B cell (primary cell): ENCODE results near the gene DISP2. TPM values are rescaled to one million over a fixed set of nuclear protein-coding genes. Genes with fewer than 3 reads are reported as not detected.

Experiments used
- ATAC-seq: fragments of 200-7000 bp; cut with Tn5 transposase; one replicate; pipeline ENCODE4 v1.10.0; 2021; ENCODE audit warnings: low read depth, mild to moderate bottlenecking, moderate number of reproducible peaks, moderate library complexity
- CTCF ChIA-PET: fragments of 350-600 bp; sonication (Branson Sonifier 250); formaldehyde crosslinking; loops from one replicate; lab custom pipeline; 2021; ENCODE audit warnings: antibody characterized with exemption, inconsistent platforms; lab: Charles Lee
- POLR2A ChIA-PET: fragments of 350-600 bp; sonication (Branson Sonifier 250); formaldehyde crosslinking; loops from one replicate; lab custom pipeline; 2021; ENCODE audit warnings: antibody characterized with exemption; lab: Charles Lee
- DNase-seq: peaks from one replicate; pipeline ENCODE4 v3.0.0; 2013
- H2AFZ ChIP-seq: 2 replicates; pipeline ENCODE4 v1.6.1; 2012; ENCODE audit warnings: mild to moderate bottlenecking, low read depth, low read length; ENCODE audit not compliant: insufficient read depth, poor library complexity, severe bottlenecking
- H3K27ac ChIP-seq, 2 donors: 1 replicate in 1 of 2; 2 replicates in 1 of 2; pipeline ENCODE4 v1.5.1; 2012 to 2013; ENCODE audit warnings: low read length in 2 of 2, mild to moderate bottlenecking in 2 of 2, moderate library complexity in 1 of 2
- H3K27me3 ChIP-seq, 4 experiments: fragments of 200-600 bp in 1 of 4; sonication (generic) in 1 of 4; replicated peaks in 1 of 4; 1 replicate in 2 of 4; 2 replicates in 2 of 4; pipeline versions ENCODE4 v1.6.1 to v1.7.0; 2013 to 2016; ENCODE audit warnings: low read length in 3 of 4, mild to moderate bottlenecking in 2 of 4, mixed read lengths in 1 of 4, moderate library complexity in 1 of 4; ENCODE audit not compliant: insufficient read depth in 4 of 4, control insufficient read depth in 3 of 4; ENCODE audit errors: control extremely low read depth in 1 of 4
- H3K36me3 ChIP-seq, 2 experiments: replicated peaks in 1 of 2; 1 replicate in 1 of 2; 2 replicates in 1 of 2; pipeline versions ENCODE4 v1.6.1 to v1.7.1; 2013; ENCODE audit warnings: low read length in 1 of 2; ENCODE audit not compliant: insufficient read depth in 2 of 2, control insufficient read depth in 1 of 2; ENCODE audit errors: control extremely low read depth in 1 of 2, extremely low read depth in 1 of 2
- H3K4me1 ChIP-seq, 2 donors: fragments of 200-600 bp in 1 of 2; sonication (generic) in 1 of 2; 1 replicate in 1 of 2; 2 replicates in 1 of 2; pipeline versions ENCODE4 v1.5.1 to v1.6.1; 2013 to 2017; ENCODE audit warnings: low read length in 2 of 2; ENCODE audit not compliant: control insufficient read depth in 2 of 2, insufficient read depth in 2 of 2
- H3K4me2 ChIP-seq: replicated peaks from 2 replicates; pipeline ENCODE3; 2012; ENCODE audit warnings: mild to moderate bottlenecking, low read depth, low read length; ENCODE audit not compliant: poor library complexity, severe bottlenecking
- H3K4me3 ChIP-seq, 5 experiments: fragments of 200-600 bp in 1 of 5; sonication (generic) in 1 of 5; 1 replicate in 3 of 5; 2 replicates in 2 of 5; pipeline versions ENCODE4 v1.5.1 to v1.7.0; 2011 to 2016; ENCODE audit warnings: low read length in 4 of 5, mild to moderate bottlenecking in 4 of 5, low read depth in 2 of 5, control low read depth in 1 of 5, moderate library complexity in 1 of 5; ENCODE audit not compliant: insufficient read depth in 1 of 5; ENCODE audit errors: control extremely low read depth in 1 of 5, extremely low read depth in 1 of 5
- H3K79me2 ChIP-seq: fragments of 200-600 bp; sonication (generic); one replicate; pipeline ENCODE4 v1.6.0; 2016; ENCODE audit warnings: low read length; ENCODE audit not compliant: control insufficient read depth, insufficient read depth
- H3K9ac ChIP-seq: fragments of 200-600 bp; sonication (generic); 2 replicates; pipeline ENCODE4 v1.6.1; 2017; ENCODE audit warnings: mild to moderate bottlenecking, low read length, moderate library complexity
- H3K9me3 ChIP-seq, 3 donors: one replicate each; pipeline versions ENCODE4 v1.6.1 to v1.7.1; 2013; ENCODE audit warnings: low read length in 2 of 3; ENCODE audit not compliant: control insufficient read depth in 2 of 3, insufficient read depth in 1 of 3; ENCODE audit errors: control extremely low read depth in 1 of 3
- H4K20me1 ChIP-seq: 2 replicates; pipeline ENCODE4 v1.6.0; 2012; ENCODE audit warnings: mild to moderate bottlenecking, low read length; ENCODE audit not compliant: insufficient read depth, control insufficient read depth, poor library complexity, severe bottlenecking
- H3K27ac Mint-ChIP-seq: one replicate; pipeline ENCODE4 v1.8.0; 2021; ENCODE audit warnings: mixed read lengths
- H3K27me3 Mint-ChIP-seq: one replicate; pipeline ENCODE4 v1.8.0; 2021; ENCODE audit warnings: mixed read lengths
- H3K4me1 Mint-ChIP-seq: one replicate; pipeline ENCODE4 v1.8.0; 2021; ENCODE audit warnings: mixed read lengths
- H3K4me3 Mint-ChIP-seq: one replicate; pipeline ENCODE4 v1.8.0; 2021; ENCODE audit warnings: mixed read lengths
- H3K9me3 Mint-ChIP-seq: one replicate; pipeline ENCODE4 v1.8.0; 2022; ENCODE audit warnings: mixed read lengths; ENCODE audit not compliant: insufficient read depth
- EZH2 ChIP-seq: IDR thresholded peaks from 2 replicates; pipeline ENCODE4 v1.6.1; 2012; ENCODE audit warnings: borderline replicate concordance, low read depth, mild to moderate bottlenecking, moderate library complexity, low read length; ENCODE audit not compliant: insufficient read depth, poor library complexity, severe bottlenecking
- whole genome bisulfite sequencing: methylation state at CpG from one replicate; pipeline ENCODE4 v1.1.5; 2013; ENCODE audit warnings: missing lambda C conversion rate; ENCODE audit not compliant: insufficient coverage; 5-methylcytosine and 5-hydroxymethylcytosine counted together
- intact Hi-C: fragments of 100-400 bp; cut with micrococcal nuclease; formaldehyde crosslinking; loops from one replicate; pipeline ENCODE4 v1.10.0; 2022
- polyA plus RNA-seq: library from polyadenylated mRNA; depleted of rRNA; stranded (reverse); fragments of >200 nt; gene quantifications from 2 replicates; pipeline ENCODE4 v1.2.3, GENCODE V29; 2012
- total RNA-seq, 2 donors: library from RNA; stranded (reverse); fragments of 120-200 nt in 1 of 2; gene quantifications; 1 replicate in 1 of 2; 2 replicates in 1 of 2; pipeline versions ENCODE4 v1.2.3 to v1.2.4, GENCODE V29; 2013 to 2022
- TF ChIP-seq, protein P1 (sequence below): fragments of 200-600 bp; IDR thresholded peaks from one replicate; pipeline ENCODE4 v1.8.0; 2022; ENCODE audit warnings: antibody characterized with exemption, mild to moderate bottlenecking

Gene DISP2
- total and polyA plus RNA-seq, 2 donors (not counting 1 experiment from before 2014, with no cell fraction given), result 0.13 to 0.71 TPM

DNA sequence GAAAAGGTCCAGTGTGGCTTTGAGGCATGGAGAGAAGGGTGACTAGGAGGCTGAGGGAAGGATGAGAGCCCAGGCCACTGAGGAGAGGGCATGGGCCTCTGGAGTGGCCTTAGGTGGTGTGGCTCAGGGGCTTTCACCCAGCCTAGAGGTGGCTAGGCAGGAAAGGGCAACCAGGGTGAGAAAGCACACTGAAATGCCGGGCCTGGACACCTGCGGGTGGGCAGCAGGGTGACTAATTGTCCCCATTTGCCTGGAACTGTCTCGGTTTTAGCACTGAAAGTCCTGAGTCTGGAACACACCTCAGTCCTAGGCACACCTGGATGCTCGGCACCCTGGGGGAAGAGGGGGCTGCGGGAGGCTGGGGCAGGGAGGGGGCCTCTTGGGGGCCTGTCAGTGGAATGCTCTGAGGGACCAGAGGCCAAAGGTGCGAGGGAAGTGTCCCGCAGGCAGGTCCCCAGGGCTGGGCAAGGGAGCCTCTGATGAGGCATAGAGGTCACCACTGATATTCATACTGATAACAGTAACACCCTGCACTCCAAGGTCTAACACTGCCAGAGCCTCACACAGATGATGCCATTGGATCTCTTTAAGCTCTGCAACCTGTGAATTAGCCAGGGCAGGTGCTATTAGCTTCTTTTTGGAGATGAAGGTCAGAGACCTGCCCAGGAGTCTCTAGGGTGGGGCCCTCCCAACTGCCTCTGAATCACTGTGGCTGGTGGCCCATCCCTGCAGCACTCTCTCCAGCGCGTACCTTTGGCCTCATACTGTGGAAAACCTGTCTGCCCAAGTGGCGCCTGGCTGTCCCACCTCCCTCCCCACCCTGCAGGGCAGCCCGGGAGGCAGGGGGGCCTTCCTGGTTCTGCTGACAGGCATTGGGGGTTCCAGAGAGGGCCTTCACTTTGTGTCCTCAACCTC is 10.2 kb upstream of the DISP2 start:
- H3K27ac Mint-ChIP-seq, result no peak overlapping the region

DNA sequence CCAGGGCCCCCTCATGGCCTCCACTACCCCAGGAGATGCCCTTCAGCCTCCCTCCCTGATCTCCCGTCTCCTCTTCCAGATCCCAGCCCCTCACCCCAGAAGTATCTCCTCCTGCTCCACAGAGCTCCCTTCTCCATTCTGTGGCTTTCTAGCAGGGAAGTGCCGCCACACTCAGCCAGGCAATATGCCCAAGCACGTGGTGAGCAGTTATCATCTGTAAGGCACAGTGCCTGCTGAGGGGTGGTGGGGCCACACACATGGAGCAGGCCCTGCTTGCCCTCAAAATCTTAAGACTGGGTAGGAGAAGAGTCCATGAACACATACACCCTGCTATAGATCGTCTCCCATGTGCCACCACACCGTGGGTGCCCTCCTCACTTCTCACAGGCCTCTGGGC is 9.5 kb upstream of the DISP2 start:
- no peak overlapping the region for H3K27ac ChIP-seq
- ATAC-seq, result no peak
- TF ChIP-seq, protein P1, sequence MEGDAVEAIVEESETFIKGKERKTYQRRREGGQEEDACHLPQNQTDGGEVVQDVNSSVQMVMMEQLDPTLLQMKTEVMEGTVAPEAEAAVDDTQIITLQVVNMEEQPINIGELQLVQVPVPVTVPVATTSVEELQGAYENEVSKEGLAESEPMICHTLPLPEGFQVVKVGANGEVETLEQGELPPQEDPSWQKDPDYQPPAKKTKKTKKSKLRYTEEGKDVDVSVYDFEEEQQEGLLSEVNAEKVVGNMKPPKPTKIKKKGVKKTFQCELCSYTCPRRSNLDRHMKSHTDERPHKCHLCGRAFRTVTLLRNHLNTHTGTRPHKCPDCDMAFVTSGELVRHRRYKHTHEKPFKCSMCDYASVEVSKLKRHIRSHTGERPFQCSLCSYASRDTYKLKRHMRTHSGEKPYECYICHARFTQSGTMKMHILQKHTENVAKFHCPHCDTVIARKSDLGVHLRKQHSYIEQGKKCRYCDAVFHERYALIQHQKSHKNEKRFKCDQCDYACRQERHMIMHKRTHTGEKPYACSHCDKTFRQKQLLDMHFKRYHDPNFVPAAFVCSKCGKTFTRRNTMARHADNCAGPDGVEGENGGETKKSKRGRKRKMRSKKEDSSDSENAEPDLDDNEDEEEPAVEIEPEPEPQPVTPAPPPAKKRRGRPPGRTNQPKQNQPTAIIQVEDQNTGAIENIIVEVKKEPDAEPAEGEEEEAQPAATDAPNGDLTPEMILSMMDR, result no peak
- TF ChIP-seq EZH2, result no peak
- H3K36me3 ChIP-seq, result no peaks in the 10 kb centered on the region
- ChIA-PET POLR2A (no interaction called here), CTCF (interaction anchor here (1.7 to 15.0 kb wide), 2 partner anchors 9 to 73 kb away, joined by 3 to 308 read pairs; no protein-coding TSS in a partner anchor)
- Mint-ChIP-seq H3K27ac (no peak overlapping the region), H3K9me3 (no peaks in the 10 kb centered on the region), H3K4me3 (no peak overlapping the region), H3K4me1 (no peaks in the 10 kb centered on the region), H3K27me3 (no peaks in the 10 kb centered on the region)
- no peak for DNase-seq
- H3K9me3 ChIP-seq, result no peaks in the 10 kb centered on the region
- H2AFZ ChIP-seq, result no peak overlapping the region
- no peaks in the 10 kb centered on the region for H4K20me1 ChIP-seq
- no peak overlapping the region for H3K4me2 ChIP-seq
- no peaks in the 10 kb centered on the region for H3K27me3 ChIP-seq
- no peaks in the 10 kb centered on the region for H3K4me1 ChIP-seq
- 81% methylated on average over 3 of the region's 5 CpGs for WGBS
- H3K9ac ChIP-seq, result no peak overlapping the region
- no peaks in the 10 kb centered on the region for H3K79me2 ChIP-seq
- intact Hi-C loops, result no loop called here
- H3K4me3 ChIP-seq, result no peak overlapping the region

More for the DNA sequence above, 10.2 kb upstream of the DISP2 start:
- H4K20me1 ChIP-seq, result no peaks in the 10 kb centered on the region
- H3K9ac ChIP-seq, result no peak overlapping the region
- WGBS, result 93% methylated on average over 8 of the region's 11 CpGs
- intact Hi-C loops, result no loop called here
- Mint-ChIP-seq H3K27me3 (no peaks in the 10 kb centered on the region), H3K9me3 (no peaks in the 10 kb centered on the region), H3K4me3 (no peak overlapping the region), H3K4me1 (no peaks in the 10 kb centered on the region)
- H3K9me3 ChIP-seq, result no peaks in the 10 kb centered on the region
- no peak for ATAC-seq
- DNase-seq, result no peak
- no peak overlapping the region for H2AFZ ChIP-seq
- no peaks in the 10 kb centered on the region for H3K27me3 ChIP-seq
- no peak overlapping the region for H3K4me3 ChIP-seq
- H3K36me3 ChIP-seq, result no peaks in the 10 kb centered on the region
- no peaks in the 10 kb centered on the region for H3K4me1 ChIP-seq
- H3K4me2 ChIP-seq, result no peak overlapping the region
- no peaks in the 10 kb centered on the region for H3K79me2 ChIP-seq
- CTCF ChIA-PET, result interaction anchor here (15.0 kb wide), 1 partner anchor 74 kb away, joined by 308 read pairs; no protein-coding TSS in a partner anchor
- H3K27ac ChIP-seq, result no peak overlapping the region
- POLR2A ChIA-PET, result no interaction called here
- no peak for TF ChIP-seq EZH2
- TF ChIP-seq, protein P1, result no peak
